Measurements from ENCODE around the gene TSEN34.

Gene TSEN34

DNA sequence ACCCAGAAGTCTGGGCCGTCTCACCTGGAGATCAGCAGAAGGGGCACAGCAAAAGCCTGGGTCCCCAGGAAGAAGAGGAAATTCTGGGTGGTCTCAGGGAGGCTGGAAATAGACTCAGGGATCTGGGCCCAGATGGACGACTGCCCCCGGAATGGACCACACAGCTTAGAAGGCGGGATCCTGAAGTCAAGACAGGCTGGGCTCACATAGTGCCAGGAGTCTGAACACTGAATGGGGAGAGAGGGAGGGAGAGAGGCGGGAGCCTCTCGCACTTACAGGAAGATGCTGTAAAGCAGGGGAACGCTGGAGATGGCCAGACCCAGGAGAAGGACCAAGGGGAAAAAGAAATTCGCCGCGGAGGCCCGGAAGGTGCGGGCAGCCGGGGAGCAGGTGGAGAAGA, 30.3 kb upstream of the TSEN34 start:
- TF ChIP-seq, protein P1, sequence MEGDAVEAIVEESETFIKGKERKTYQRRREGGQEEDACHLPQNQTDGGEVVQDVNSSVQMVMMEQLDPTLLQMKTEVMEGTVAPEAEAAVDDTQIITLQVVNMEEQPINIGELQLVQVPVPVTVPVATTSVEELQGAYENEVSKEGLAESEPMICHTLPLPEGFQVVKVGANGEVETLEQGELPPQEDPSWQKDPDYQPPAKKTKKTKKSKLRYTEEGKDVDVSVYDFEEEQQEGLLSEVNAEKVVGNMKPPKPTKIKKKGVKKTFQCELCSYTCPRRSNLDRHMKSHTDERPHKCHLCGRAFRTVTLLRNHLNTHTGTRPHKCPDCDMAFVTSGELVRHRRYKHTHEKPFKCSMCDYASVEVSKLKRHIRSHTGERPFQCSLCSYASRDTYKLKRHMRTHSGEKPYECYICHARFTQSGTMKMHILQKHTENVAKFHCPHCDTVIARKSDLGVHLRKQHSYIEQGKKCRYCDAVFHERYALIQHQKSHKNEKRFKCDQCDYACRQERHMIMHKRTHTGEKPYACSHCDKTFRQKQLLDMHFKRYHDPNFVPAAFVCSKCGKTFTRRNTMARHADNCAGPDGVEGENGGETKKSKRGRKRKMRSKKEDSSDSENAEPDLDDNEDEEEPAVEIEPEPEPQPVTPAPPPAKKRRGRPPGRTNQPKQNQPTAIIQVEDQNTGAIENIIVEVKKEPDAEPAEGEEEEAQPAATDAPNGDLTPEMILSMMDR (conservative IDR thresholded peaks at IDR 0.05; ENCODE audit: low read depth, low read length), result no peak
- no peak for DNase-seq (ENCODE audit: low read depth)
- peak overlapping the region; percentile 76 for H3K4me3 ChIP-seq (ENCODE audit: low read length)

DNA sequence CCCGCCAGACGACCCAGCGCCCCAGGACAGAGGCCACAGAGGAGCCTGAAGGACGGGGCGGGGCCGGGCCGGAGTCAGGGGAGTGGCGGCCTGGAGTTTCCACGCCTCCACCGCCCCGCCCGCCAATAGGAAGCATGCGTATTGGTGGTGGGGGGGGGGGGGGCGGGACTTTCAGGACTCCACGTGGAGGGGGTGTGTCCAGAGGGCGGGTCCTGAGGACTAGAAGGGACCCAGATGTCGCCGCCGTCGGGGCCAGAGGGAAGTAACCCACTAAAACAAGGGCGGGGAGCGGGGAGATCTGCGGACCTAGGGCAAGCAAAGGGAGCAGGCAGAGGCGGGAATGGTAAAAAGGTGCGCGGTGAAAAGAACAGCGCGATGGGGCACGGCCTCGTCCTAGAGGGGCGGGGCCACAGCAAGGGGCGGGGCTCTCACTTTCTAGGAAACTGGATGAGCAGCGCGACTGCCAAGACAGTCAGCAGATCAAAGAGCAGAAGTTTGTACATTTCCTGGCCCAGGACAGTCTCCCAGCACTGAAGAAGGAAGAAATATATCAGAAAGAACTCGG, 28.8 kb upstream of the TSEN34 start:
- H3K4me3 ChIP-seq (ENCODE audit: low read length), result peak overlapping the region; percentile 42
- no peak for DNase-seq (ENCODE audit: low read depth)
- TF ChIP-seq, protein P1 (conservative IDR thresholded peaks at IDR 0.05; ENCODE audit: low read depth, low read length), result no peak

DNA sequence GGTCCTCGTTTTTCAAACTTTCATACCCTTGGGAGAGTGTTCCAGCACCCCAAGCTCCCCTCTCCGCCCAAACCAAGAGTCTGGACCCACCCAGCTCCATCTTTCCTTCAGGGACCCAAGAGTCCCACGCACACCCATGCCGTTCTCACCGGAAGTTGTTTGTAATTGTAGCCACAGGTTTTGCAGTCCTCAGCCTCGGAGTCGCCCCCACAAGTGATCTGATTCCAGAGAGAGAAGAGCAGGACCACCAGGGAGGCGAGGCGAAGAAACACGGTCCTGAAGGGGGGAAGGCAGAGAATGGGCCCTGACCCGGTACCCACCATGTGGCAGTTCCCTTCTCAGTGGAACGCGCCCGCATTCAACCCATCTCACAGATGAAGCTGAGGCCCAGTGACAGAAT, 28.2 kb upstream of the TSEN34 start:
- no peak for DNase-seq (ENCODE audit: low read depth)
- TF ChIP-seq, protein P1 (conservative IDR thresholded peaks at IDR 0.05; ENCODE audit: low read depth, low read length), result no peak
- no peak overlapping the region for H3K4me3 ChIP-seq (ENCODE audit: low read length)

DNA sequence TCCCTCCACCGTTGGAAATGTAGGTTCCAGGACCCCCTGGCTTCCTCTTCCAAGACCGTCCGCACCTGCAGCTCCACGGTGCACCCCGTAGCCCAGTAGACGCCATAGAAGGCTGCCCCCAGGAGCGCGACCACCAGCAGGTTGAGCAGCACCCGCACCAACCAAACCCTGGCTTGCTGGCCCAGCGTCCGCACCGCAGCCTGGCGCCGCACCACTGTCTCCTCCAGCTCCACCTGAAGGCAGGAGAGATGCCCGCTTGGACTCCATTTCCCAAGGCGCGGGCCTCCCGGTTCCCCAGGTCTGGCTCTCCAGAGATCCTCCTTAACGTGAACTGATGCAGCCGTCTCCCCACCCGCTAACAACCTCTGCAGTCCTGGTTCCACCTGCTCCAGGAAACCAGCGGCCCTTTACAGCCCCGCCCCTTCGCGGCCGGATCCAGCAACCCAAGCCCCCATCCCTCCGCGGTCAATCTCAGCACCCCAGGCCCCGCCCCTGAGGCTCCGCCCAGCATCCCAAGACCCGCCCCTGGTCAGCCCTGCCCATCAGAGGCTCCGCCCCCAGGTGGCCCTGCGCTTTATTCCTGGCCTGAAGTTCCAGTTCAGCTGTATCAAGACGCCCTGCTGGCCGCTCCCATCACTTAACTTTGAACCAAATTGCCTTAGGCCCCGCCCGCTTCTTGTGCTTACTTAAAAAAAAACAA, 26.6 kb upstream of the TSEN34 start:
- no peak for DNase-seq (ENCODE audit: low read depth)
- no peak overlapping the region for H3K4me3 ChIP-seq (ENCODE audit: low read length)
- TF ChIP-seq, protein P1 (conservative IDR thresholded peaks at IDR 0.05; ENCODE audit: low read depth, low read length), result no peak

DNA sequence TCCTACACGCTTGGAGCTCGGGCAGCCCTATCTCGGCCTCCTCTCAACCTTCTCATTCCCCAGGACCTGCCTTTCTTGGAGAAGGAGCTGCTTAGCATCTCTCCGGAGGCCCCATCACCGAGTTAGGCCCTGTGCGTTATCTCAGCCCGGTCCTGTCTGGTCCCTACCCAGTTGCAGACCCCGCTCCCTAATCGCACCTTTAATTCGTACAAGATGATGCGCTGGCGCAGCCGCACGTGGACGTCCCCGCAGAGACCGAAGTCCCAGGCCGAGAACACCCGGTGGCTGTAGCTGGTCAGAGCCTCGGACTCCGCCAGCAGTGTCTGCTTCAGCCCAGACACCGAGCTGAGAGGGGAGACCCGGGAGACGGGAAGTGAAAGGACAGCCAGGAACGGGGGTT, 25.9 kb upstream of the TSEN34 start:
- H3K4me3 ChIP-seq (ENCODE audit: low read length), result no peak overlapping the region
- TF ChIP-seq, protein P1 (conservative IDR thresholded peaks at IDR 0.05; ENCODE audit: low read depth, low read length), result no peak
- DNase-seq (ENCODE audit: low read depth), result no peak

DNA sequence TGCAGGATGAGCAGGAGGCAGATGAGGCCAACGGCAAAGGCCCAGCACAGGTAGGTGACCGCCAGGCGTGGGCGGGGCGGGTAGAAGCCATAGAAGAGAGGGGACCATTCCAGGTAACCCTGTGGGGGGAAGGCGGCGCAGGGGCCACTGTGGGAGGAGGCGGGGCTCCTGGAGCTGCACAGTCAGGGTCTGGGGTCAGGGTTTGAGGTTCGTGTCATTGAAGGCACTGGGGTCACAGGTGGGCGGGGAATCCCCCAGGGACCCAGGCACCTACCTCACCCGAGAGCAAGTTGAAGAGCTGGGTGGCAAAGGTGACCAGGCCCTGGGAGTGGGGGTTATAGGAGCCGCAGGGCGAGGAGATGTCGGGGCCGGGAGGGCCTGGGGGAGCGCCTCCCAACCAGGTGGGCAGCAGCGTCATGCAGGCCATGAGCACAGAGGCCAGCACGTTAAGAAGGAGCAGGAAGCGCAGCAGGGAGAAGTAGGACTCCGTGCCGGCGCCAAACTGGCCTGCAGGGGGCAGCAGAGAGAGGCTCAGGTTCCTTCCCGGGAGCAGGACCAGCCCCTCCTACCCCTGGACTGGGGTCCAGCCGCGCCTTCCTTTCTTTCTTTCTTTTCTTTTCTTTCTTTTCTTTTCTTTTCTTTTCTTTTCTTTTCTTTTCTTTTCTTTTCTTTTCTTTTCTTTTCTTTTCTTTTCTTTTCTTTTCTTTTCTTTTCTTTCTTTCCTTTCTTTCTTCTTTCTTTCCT, 22.8 kb upstream of the TSEN34 start:
- H3K4me3 ChIP-seq (ENCODE audit: low read length), result no peak overlapping the region
- DNase-seq (ENCODE audit: low read depth), result no peak
- TF ChIP-seq, protein P1 (conservative IDR thresholded peaks at IDR 0.05; ENCODE audit: low read depth, low read length), result peak; percentile 94

Measured in retinal pigment epithelial cell (primary cell).